ENCODE measurements around the gene IL23R. TPM values are rescaled to one million over a fixed set of nuclear protein-coding genes. Genes with fewer than 3 reads are reported as not detected.

IL23R gene
- total RNA-seq, 1 donor from 2014 or later, result 0.14 TPM

- DNase-seq (ENCODE audit: extremely low spot score, unreplicated experiment), result no peak
- H3K27me3 Mint-ChIP-seq, result peaks cover 51% of the 10 kb centered on the region
- no peak within 1 kb of the TSS for H3K27ac Mint-ChIP-seq
- no peak for TF ChIP-seq CTCF (conservative IDR thresholded peaks at IDR 0.05)
- peaks cover 4% of the 10 kb centered on the region for H3K4me1 Mint-ChIP-seq (ENCODE audit: unreplicated experiment)
- H3K9me3 Mint-ChIP-seq, result no peaks in the 10 kb centered on the region
- H3K4me3 Mint-ChIP-seq, result peak within 1 kb of the TSS; percentile 85
- H3K36me3 Mint-ChIP-seq, result no peaks in the 10 kb centered on the region
Measured at GRCh38 chr1:67307251-67308060, 141.2 kb downstream of the IL23R start, which contains the start of gene IL12RB2. TSS of gene IL12RB2 (plus strand) at chr1:67307873. CDS start at chr1:67320369, 12,496 bp downstream.

DNA sequence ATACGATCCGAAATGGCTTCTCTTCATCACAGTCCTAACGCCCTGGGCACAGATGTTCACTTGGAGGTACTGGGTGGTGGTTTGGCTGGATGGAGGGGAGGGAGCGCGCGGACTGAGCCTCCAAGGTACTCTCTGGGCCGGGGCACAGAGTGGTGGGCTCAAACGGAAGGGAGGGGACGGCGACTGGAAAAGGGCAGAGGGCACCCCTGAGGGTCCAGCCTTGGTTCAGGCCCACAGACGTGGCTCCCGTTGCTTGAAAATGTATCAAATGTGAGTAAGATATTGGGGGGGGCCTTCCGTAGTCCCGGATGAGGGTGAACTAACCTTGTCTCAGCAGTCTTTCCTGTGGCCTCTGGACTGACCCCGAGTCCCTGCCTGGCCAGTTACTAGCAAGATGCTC is 141.9 kb downstream of the IL23R start:
- peaks cover 4% of the 10 kb centered on the region for H3K4me1 Mint-ChIP-seq (ENCODE audit: unreplicated experiment)
- no peaks in the 10 kb centered on the region for H3K36me3 Mint-ChIP-seq
- peak overlapping the region; percentile 79 for H3K4me3 Mint-ChIP-seq
- peaks cover 49% of the 10 kb centered on the region for H3K27me3 Mint-ChIP-seq
- no peak overlapping the region for H3K27ac Mint-ChIP-seq
- TF ChIP-seq CTCF (conservative IDR thresholded peaks at IDR 0.05), result no peak
- no peak for DNase-seq (ENCODE audit: extremely low spot score, unreplicated experiment)
- no peaks in the 10 kb centered on the region for H3K9me3 Mint-ChIP-seq

Other genes starting within 250 kb of the IL23R start
- gene DNAI4, start 241.6 kb upstream of the IL23R start, total RNA-seq (ENCODE audit: low replicate concordance), result 7.6 and 20.1 TPM in 2 replicates
- 25.6 and 27.8 TPM in 2 replicates for gene MIER1, start 241.5 kb upstream of the IL23R start, total RNA-seq (ENCODE audit: low replicate concordance)
- 10.0 and 13.0 TPM in 2 replicates for gene SLC35D1, start 112.3 kb upstream of the IL23R start, total RNA-seq (ENCODE audit: low replicate concordance)
- not detected in 2 replicates for gene C1orf141, start 31.5 kb upstream of the IL23R start, total RNA-seq (ENCODE audit: low replicate concordance)
- gene IL12RB2, start 141.4 kb downstream of the IL23R start, total RNA-seq (ENCODE audit: low replicate concordance), result 0.46 and 0.69 TPM in 2 replicates